GM21423 (cell line): ENCODE data around the gene SF3B1.
"Not testable (repeated sequence)": the region's sequence is repeated elsewhere in the genome, so short reads cannot be mapped to it uniquely, and the experiment has no call there.

ENCODE experiments used
- ATAC-seq: cut with Tn5 transposase; IDR thresholded peaks from one replicate; pipeline ENCODE4 v1.9.1; 2021; ENCODE audit warnings: mild to moderate bottlenecking, moderate library complexity; ENCODE audit not compliant: unreplicated experiment

Gene SF3B1

DNA sequence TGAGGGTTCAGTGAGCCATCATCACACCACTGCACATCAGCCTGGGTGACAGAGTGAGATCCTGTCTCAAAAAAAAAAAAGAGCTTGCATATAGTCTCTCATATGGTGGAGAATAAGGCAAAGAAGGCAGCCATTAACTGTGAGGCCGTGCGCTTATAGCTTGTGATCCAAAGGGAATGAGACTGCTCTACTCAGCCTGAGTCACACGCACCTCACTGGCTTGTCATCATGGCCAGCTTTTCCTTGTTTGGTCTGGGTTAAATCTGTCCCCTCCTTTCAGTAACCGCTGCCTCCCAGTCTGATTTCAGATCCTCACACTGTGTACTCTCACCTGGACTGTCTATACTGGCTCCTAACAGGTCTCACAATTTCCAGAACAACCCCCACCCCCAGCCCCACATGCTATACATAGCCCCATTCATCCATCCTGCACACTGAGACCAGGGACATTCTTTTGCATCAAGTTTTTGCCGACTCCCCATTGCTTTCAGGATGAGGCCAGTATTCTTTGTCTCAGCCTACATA lies 88.9 kb downstream of the SF3B1 start:
- ATAC-seq, result no peak

GRCh38 chr2:197343968-197344367 lies 90.9 kb downstream of the SF3B1 start:
- not testable (repeated sequence) for ATAC-seq

- ATAC-seq, result no peak
These were observed 94.2 kb downstream of the SF3B1 start for GRCh38 chr2:197340591-197340990.
